KBM-7 (cell line): ENCODE results near the gene SULF2.

Source experiments
- DNase-seq: peaks from one replicate; pipeline ENCODE4 v3.0.0-alpha.2; 2015
- in situ Hi-C: fragments of 300-500 bp; cut with MboI; formaldehyde crosslinking; loops from 2 replicates; pipeline ENCODE4 v1.14.3; 2020; ENCODE audit warnings: low sequenced_read_pairs, low pct_unique_long_range_greater_than_20kb, mixed read lengths

Gene SULF2

DNA sequence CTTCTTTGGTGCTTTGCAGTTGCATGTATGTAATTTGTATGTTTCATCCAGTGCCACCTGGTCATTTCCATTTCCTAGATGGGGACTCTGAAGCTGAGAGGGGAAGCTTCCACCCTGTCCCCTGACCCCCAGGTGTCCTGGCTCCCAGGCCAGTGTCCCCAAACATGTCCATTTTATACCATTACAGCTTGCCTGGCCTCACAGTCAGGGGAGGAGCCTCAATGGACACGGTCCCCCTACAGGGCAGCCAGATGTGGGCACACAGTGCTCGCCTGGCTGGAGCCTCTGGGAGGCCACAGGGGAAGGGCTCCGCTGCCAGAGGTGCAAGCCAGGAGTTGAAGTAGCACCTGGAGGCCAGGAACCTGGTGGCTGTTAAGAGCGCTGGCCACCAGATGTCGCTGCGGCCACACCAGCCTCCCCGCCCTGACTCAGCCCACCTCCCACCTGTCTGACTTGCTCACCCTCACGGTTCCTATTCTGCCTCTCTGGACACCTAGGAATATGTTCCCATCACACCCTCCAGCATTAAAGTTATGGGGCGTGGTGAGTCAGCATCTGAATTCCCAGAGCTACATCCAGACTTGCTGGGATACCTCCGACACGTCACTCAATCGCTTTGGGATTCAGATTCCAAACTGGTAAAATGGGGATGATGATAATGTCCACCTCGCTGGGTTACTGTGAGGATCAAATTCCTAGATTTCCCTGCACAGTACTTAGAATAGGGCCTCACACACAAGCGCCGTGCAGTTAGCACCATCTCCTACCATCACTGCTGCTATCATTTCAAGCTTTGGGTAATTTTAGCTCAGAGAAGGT, 107.4 kb downstream of the SULF2 start:
- in situ Hi-C loops = loop anchor here (10.0 kb wide), 1 partner anchor 937 kb away; no protein-coding TSS in a partner anchor
- peak; percentile 70 for DNase-seq

- DNase-seq = no peak
- in situ Hi-C loops = loop anchor here (10.0 kb wide), 1 partner anchor 938 kb away; no protein-coding TSS in a partner anchor
These were observed 108.2 kb downstream of the SULF2 start for GRCh38 chr20:47676912-47677634.

- DNase-seq = no peak
- in situ Hi-C loops = loop anchor here (10.0 kb wide), 1 partner anchor 939 kb away; no protein-coding TSS in a partner anchor
These were observed 109.0 kb downstream of the SULF2 start for GRCh38 chr20:47676219-47676721.

DNA sequence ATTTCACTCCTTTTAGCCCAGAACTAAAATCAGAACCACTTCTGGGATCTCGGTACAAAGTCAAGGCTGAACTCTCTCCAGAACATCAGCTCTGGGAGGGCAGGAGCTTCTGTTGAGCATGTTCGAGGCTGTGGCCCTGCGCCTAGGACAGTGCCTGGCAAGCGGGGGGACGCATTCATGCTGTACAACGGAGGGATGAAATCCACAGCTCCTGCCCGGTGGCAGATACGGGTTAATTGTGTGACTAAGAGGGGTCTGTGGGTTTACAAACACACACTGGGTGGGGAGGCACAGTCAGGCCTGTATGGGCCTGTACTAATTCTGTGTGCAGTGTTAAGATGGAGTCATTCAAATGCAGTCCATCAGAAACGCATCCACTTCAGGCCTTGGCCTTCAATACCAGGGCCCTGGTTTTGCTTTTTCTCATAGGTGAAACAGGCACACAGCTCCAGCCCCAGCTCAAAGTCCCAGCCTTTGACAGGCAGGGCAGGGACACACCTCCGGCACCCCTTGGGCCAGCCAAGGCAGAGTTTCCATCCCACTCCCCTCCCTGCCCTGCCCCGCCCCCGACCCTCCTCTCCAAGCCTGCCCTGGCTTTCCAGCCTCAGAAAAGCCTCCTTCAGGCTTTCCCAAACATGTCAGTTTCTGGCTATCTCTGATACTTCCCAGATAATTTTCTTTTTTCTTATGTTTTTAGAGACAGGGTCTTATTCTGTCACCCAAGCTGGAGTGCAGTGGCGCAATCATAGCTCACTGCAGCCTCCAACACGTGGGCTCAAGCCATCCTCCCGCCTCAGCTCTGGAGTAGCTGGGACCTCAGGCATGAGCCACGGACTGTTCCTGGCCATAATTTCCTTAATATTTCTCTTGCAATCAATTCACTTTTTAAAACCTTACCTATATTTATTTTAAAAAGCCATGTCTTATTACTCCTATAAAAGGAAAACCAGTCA, 109.8 kb downstream of the SULF2 start:
- no peak for DNase-seq
- in situ Hi-C loops = loop anchor here (10.0 kb wide), 1 partner anchor 939 kb away; no protein-coding TSS in a partner anchor

- no peak for DNase-seq
- in situ Hi-C loops = loop anchor here (10.0 kb wide), 1 partner anchor 940 kb away; no protein-coding TSS in a partner anchor
These were observed 110.6 kb downstream of the SULF2 start for GRCh38 chr20:47674686-47675085.

- in situ Hi-C loops = loop anchor here (10.0 kb wide), 1 partner anchor 941 kb away; no protein-coding TSS in a partner anchor
These were observed 111.1 kb downstream of the SULF2 start for GRCh38 chr20:47674145-47674544.

GRCh38 chr20:47673671-47673955, 111.7 kb downstream of the SULF2 start:
- no peak for DNase-seq
- in situ Hi-C loops = loop anchor here (10.0 kb wide), 1 partner anchor 941 kb away; no protein-coding TSS in a partner anchor

More at GRCh38 chr20:47674145-47674544, 111.1 kb downstream of the SULF2 start:
- no peak for DNase-seq

DNA sequence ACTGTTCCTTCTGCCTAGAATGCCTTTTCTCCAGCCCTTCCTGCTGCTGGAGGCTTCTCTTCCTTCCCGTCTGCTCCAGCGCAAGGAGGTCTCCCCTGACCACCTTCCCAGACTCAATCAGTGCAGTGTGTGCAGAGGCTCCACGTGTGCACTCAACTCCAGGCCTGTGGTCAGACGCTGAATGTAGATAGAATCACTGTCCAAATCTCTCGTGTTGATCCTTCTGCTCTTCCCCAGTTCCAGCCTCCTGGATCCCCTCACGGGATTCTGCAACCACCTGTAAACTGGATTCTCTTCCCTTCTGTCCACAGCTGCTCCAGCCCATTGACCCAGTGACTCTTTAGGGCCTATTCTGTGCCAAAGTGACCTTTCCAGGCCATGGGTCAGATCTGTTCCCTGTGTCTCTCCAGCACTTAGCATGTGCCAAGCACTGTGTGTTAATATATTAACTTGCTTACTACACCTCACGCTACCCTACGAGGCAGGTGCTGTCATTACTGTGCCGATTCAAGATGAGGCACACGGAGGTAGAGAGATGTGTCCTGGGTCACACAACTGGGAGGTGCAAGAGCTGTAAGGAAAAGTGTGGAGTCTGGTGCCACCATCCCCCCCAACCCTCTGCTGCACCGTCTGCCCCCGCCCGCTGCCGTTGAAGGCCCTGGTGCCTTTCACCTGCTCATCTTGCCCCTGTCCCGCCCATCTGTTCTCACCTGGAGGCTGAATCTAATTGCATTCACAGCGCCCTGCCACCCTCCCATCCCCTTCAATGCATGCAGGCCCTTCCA, 112.2 kb downstream of the SULF2 start:
- no peak for DNase-seq
- in situ Hi-C loops = loop anchor here (10.0 kb wide), 1 partner anchor 942 kb away; no protein-coding TSS in a partner anchor

DNA sequence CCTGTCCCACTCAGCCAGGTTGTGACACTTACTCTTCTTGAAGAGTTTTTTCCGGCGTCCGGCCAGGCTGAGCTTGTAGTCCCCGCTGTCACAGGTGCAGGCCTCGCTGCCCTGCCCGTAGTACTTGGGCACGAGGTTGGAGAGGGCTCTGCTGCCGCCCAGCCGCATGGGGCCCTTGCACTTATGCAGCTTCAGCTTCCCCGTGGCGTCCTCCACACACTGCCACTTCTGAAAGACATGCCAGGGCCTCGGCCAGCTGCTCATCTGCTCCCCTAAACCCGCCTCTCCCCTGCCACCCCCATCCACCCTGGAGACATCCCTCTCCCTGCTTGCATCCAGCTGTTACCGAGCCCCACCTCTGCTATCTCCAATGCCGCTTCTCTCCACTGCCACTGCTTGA, 113.1 kb downstream of the SULF2 start:
- in situ Hi-C loops = loop anchor here (10.0 kb wide), 1 partner anchor 943 kb away; no protein-coding TSS in a partner anchor
- DNase-seq = no peak

- in situ Hi-C loops = loop anchor here (10.0 kb wide), 1 partner anchor 944 kb away; no protein-coding TSS in a partner anchor
- DNase-seq = no peak
These were observed 114.4 kb downstream of the SULF2 start for GRCh38 chr20:47670913-47671312.

DNA sequence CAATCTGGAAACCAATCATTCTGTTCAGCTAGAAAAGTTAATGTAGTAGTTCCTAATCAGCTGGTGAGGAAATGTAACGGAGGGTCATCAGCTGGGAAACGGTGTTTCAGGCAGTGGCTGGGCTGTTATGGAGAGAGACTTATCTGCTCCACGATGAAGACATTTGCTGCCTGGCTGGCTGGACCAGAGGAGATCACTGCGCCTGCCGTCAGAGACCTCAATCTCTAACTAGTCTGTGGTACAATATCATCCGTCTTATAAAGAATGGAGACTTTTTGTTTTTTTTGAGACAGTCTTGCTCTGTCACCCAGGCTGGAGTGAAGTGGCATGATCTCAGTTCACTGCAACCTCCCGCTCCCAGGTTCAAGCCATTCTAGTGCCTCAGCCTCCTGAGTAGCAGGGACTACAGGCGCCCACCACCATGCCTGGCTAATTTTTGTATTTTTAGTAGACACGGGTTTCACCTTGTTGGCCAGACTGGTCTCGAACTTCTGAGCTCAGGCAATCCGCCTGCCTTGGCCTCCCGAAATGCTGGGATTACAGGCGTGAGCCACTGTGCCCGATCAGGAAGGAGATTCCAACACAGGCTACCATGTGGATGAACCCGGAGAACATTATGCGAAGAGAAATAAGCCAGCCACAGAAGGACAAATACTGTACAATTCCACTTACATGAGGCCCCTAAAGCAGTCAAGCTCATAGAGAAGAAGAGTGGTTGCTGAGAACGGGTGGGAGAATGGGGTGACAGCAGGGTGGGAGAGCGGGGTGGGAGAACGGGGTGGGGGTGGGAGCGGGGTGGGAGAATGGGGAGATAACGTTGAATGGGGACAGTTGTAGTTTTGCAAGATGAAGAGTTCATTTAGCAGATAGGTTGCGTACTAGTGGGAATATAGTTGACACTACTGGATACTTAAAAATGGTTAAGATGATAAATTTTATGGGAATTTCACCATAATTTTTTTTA, 115.1 kb downstream of the SULF2 start:
- DNase-seq = no peak
- in situ Hi-C loops = loop anchor here (10.0 kb wide), 1 partner anchor 945 kb away; no protein-coding TSS in a partner anchor

DNA sequence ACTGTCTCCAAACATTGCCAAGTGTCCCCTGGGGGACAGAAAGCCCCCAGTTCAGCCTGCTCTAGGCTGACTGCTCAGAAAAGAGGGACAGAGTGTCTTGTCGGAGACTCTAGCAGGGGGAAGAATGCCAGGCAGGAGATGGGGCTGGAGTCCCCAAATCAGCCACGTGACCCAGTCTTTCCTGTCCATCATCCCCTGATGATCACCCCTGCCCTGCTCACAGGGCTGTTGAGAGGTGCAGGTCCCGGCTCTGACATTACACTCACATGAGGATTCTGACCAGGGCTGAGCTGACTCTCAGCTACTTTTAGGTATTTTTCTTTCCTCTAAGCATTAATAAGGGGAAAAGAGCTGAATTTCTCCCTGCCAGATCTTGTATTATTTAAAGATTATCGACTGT, 115.8 kb downstream of the SULF2 start:
- in situ Hi-C loops = no loop called here
- no peak for DNase-seq

DNA sequence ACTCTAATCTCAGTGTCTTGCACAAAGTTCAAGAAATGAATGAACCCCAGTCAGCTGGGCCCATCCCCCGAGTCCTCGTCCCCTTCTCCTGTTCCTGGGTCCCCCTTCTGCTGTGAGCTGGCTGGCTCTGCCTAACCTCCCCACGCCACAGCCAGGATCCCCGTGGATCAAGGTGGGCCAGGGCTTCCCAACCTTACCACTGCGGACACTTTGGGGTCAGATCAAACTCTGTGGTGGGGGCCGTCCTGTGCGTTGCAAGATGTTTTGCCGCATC, 116.2 kb downstream of the SULF2 start:
- DNase-seq = no peak
- in situ Hi-C loops = no loop called here

GRCh38 chr20:47668313-47669151, 116.7 kb downstream of the SULF2 start:
- no peak for DNase-seq
- in situ Hi-C loops = no loop called here

- in situ Hi-C loops = no loop called here
- DNase-seq = peak; percentile 55
These were observed 117.6 kb downstream of the SULF2 start for GRCh38 chr20:47667531-47668312.

DNA sequence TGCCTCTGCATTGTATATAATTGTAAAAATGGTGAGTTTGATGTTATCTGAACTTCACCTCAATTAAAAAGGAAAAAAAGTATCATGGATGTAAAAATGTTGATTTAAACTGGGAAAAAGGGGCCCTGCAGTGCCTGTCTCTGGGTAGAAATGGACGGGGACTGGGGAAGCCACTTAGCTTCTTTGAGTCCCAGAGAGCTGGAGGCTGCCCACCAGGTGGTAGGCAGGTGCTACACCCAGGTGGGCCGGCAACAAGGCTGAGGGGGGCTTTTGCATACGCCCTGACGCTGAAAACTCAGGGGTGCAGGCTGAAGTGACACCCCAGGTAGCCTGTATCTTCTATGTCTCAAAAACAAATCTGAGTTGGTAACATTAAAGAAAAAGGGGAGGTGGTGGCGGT, 118.2 kb downstream of the SULF2 start:
- in situ Hi-C loops = no loop called here
- no peak for DNase-seq
